Measurements from ENCODE around the gene ROBO3. TPM values are rescaled to one million over a fixed set of nuclear protein-coding genes. Genes with fewer than 3 reads are reported as not detected.

The ROBO3 gene
- polyA plus RNA-seq, 1 donor = 17.3 TPM

DNA sequence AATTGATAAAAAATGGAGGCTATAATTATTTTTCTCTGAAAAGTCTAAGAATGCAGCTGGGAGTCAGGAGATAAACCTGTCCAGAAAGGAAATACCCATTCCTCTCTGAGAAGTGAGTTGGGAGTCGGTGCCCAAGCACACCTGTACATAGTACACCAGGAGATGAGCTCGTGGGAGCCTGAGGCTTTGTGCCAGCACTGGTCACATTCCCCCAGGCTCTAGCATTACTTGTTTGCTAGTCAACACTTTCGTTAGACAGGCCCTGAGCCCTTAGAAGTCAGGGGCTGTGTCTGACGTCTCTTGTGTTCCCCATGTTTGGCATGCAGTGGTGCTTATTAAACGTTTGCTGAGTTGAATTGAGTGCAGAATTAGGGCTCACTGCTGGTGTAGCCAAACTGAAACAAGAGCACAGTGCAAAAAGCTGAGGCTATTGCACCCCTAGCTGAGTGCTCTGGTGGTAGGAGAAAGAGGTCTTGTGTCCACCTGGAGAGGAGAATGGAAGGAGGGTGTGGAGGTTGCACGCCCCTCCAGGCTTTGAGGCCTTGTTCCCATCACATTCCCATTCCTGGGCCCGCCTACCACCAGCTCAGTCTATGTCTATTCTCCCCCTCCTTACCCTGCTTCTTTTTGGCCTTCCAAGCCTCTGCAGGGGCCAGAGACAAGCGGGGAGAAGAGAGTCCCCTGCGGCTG is 25.6 kb downstream of the ROBO3 start:
- no peak overlapping the region for H3K4me3 ChIP-seq (ENCODE audit: low read length)
- WGBS (ENCODE audit: insufficient coverage, low lambda C conversion rate) = no CpG with 5 or more reads among the region's 9 CpGs
- no peak for DNase-seq

DNA sequence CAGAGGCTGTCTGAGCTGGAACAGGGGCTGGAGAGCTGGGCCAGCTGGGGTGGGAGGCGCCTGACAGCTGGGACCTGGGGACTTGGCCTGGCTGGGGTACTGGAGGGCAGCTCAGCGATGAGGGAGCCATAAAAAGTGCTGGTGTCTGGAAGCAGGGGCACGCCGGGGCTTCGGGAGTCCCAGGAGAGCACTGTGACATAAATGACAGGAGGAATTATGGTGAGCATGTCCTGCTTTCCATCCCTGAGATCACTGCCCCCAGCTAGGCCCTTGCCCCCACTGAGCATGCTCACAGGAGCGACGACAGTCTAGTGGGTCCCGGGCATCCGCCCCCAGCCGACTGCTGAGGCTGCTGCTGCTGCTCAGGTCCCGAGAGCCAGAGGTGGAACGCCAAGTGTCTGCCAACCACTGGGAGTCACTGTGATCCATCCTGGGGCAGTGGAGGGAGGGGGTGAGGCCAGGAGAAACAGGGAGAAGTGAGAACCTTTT is 26.2 kb downstream of the ROBO3 start:
- no peaks in the 10 kb centered on the region for H3K4me1 ChIP-seq (ENCODE audit: control insufficient read depth, insufficient read depth, low read length)
- no peaks in the 10 kb centered on the region for H3K9me3 ChIP-seq (ENCODE audit: control insufficient read depth, low read depth, low read length)
- H3K36me3 ChIP-seq (ENCODE audit: control insufficient read depth, insufficient read depth, low read length) = no peaks in the 10 kb centered on the region
- no peak for DNase-seq
- H3K4me3 ChIP-seq (ENCODE audit: low read length) = no peak overlapping the region
- no CpG with 5 or more reads among the region's 12 CpGs for WGBS (ENCODE audit: insufficient coverage, low lambda C conversion rate)
- peaks cover 24% of the 10 kb centered on the region for H3K27me3 ChIP-seq (ENCODE audit: control insufficient read depth, insufficient read depth, low read length)
- no peak overlapping the region for H3K27ac ChIP-seq (ENCODE audit: low read length)

More for the DNA sequence above, 25.6 kb downstream of the ROBO3 start:
- H3K4me1 ChIP-seq (ENCODE audit: control insufficient read depth, insufficient read depth, low read length) = no peaks in the 10 kb centered on the region
- H3K9me3 ChIP-seq (ENCODE audit: control insufficient read depth, low read depth, low read length) = no peaks in the 10 kb centered on the region
- H3K36me3 ChIP-seq (ENCODE audit: control insufficient read depth, insufficient read depth, low read length) = no peaks in the 10 kb centered on the region
- peaks cover 24% of the 10 kb centered on the region for H3K27me3 ChIP-seq (ENCODE audit: control insufficient read depth, insufficient read depth, low read length)
- no peak overlapping the region for H3K27ac ChIP-seq (ENCODE audit: low read length)

DNA sequence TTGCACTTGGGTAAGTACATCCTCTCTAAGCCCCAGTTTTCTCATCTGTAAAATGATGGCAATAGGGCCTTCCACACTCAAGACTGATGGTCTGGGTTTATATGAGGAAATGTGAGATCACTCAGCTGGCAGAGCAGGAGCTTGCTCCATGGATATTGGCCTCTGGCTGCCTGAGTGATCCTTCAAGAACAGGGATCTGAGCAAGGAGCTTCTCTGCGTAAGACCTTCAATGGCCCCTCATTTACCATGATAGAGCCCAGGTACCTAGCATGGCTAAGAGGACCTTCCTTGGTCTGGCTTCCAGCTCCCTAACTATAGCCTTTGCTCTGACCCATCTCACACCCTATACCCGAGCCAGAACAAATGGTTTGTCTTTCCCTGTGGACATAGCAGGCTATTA is 26.9 kb downstream of the ROBO3 start:
- H3K27ac ChIP-seq (ENCODE audit: low read length) = no peak overlapping the region

DNA sequence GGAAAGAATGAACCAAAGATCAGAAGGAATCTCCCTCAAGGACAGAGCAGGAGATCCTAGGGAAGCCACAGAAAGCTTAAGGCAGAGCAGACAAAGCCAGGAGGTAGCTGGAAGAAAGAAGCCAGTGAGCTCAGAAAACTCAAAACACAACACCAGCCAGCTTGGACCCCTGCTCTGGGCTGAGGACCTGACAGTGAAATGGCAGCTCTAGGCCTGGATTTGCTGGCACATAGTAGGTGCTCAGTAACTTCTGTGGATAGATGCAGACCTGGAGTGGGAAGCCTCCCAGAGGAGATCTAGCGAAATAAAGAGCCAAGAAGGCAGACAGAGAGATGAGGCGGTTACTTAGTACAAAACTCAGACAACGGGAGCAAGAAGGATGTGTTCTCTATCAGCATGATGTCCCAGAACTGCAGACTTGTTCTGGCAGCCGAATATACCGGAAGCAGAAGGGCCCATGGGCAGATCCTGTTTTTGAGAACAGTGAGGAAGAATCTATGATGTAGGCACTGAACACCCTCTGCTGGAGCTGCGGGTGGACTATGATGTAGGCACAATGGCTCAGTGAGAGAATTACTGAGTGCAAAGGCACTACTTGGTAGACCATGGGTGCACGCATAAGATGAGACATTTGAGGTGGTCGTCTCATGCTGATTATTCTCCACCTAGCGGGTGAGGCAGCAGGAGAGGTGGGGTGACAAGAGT is 27.7 kb downstream of the ROBO3 start:
- WGBS (ENCODE audit: insufficient coverage, low lambda C conversion rate) = 92% methylated on average over 4 of the region's 9 CpGs
- Histone ChIP-seq H3K27me3 (ENCODE audit: control insufficient read depth, insufficient read depth, low read length) (peaks cover 21% of the 10 kb centered on the region), H3K4me3 (ENCODE audit: low read length) (no peak overlapping the region), H3K27ac (ENCODE audit: low read length) (no peak overlapping the region), H3K4me1 (ENCODE audit: control insufficient read depth, insufficient read depth, low read length) (no peaks in the 10 kb centered on the region), H3K36me3 (ENCODE audit: control insufficient read depth, insufficient read depth, low read length) (no peaks in the 10 kb centered on the region), H3K9me3 (ENCODE audit: control insufficient read depth, low read depth, low read length) (no peaks in the 10 kb centered on the region)
- no peak for DNase-seq

More for the DNA sequence above, 26.9 kb downstream of the ROBO3 start:
- Histone ChIP-seq H3K4me1 (ENCODE audit: control insufficient read depth, insufficient read depth, low read length) (no peaks in the 10 kb centered on the region), H3K4me3 (ENCODE audit: low read length) (no peak overlapping the region), H3K27me3 (ENCODE audit: control insufficient read depth, insufficient read depth, low read length) (peaks cover 24% of the 10 kb centered on the region), H3K36me3 (ENCODE audit: control insufficient read depth, insufficient read depth, low read length) (no peaks in the 10 kb centered on the region), H3K9me3 (ENCODE audit: control insufficient read depth, low read depth, low read length) (no peaks in the 10 kb centered on the region)
- DNase-seq = no peak
- no CpG with 5 or more reads among the region's 2 CpGs for WGBS (ENCODE audit: insufficient coverage, low lambda C conversion rate)

DNA sequence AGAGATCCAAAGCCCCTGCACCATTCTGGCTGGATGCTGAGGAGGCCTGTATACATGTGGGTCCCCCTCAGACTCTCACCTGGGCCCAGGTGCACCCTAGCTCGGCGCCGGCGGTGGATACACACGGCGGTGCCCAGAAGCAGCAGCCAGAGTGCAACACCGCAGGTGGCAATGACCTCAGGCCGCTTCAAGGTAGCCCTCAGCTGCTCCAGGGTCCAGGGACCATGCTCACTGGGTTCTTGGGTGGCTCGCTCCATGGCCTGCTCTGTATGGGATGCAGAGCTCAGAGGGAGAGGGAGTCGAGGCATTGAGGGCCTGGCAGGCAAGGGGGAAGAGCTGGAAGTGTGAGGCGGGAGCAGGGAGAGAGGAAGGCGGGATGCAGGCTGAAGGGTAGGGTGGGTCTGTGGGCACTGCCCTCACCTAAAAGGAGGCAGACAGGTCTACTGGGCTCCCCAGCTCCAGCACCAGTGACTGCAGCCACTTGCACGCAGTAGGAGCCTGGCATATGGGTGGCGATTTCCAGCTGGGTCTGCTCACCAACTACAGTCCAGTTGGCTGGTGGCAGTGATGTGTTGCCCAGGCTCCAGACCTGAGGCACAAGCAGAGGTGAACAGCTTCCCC is 28.7 kb downstream of the ROBO3 start:
- no CpG with 5 or more reads among the region's 14 CpGs for WGBS (ENCODE audit: insufficient coverage, low lambda C conversion rate)
- H3K4me1 ChIP-seq (ENCODE audit: control insufficient read depth, insufficient read depth, low read length) = no peaks in the 10 kb centered on the region
- no peak overlapping the region for H3K27ac ChIP-seq (ENCODE audit: low read length)
- peaks cover 21% of the 10 kb centered on the region for H3K27me3 ChIP-seq (ENCODE audit: control insufficient read depth, insufficient read depth, low read length)
- H3K36me3 ChIP-seq (ENCODE audit: control insufficient read depth, insufficient read depth, low read length) = no peaks in the 10 kb centered on the region
- no peaks in the 10 kb centered on the region for H3K9me3 ChIP-seq (ENCODE audit: control insufficient read depth, low read depth, low read length)
- no peak overlapping the region for H3K4me3 ChIP-seq (ENCODE audit: low read length)
- DNase-seq = no peak

DNA sequence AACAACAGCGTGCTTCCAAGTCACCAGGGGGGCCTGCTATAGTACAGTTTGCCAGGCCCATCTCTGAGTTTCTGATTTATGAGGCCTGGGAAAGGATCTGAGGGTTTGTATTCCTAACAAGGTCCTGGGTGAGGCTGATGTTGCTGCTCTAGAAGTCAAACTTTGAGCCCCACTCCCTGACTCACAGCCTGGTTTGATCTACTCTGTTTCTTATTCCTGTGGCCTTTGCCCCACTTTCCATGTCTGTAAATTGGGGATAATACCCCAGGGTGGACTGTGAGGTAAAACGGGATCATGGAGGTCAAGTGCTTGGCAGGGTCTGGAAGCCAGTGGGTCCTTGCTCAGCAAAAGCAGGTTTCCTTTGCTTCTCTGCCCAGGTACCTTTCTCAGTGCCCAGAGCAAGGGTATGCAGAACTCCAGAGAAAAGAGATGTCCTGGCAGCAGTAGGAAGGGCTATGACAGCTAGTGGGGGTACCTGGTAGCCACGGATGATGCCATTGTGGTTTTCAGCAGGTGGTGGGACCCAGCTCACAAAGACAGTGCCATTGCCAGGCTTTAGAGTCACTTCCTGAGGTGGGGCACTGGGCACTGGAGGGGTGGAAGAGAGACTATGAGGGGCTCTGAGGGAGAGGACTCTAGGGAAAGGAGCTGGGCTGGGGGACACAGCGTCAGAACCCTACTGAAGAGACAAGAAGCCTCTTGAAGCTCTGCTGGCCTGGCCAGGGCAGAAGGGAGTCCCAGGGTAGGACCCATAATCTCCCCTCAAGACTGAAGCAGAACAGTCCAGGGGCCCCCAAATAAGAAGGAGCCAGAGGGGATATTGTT is 29.6 kb downstream of the ROBO3 start:
- H3K9me3 ChIP-seq (ENCODE audit: control insufficient read depth, low read depth, low read length) = no peaks in the 10 kb centered on the region
- H3K4me3 ChIP-seq (ENCODE audit: low read length) = no peak overlapping the region
- H3K27ac ChIP-seq (ENCODE audit: low read length) = no peak overlapping the region

DNA sequence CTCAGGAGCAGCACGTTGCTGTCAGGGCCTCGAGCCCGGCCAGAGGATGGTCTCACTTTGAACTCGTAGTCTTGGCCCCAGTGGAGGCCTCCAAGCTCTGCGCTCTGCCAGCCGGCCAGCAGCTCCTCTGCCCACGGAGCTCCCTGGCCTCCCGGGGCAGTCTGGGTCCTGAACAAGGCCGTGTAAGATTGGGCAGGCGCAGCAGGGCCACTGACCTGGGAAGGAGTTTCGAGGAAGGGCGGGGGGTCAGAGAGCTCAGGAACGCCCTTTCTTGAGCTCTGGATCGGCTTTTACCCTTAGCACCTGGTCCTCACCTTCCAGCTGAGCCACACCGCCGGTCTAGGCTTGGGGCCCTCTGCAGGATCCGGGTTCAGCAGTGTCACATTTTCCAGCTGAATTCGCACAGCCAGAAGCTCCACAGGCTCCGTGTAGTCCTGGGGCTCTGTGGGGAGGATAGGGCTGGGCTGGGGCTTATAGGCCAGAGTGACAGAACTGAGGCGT is 30.3 kb downstream of the ROBO3 start:
- Histone ChIP-seq H3K9me3 (ENCODE audit: control insufficient read depth, low read depth, low read length) (no peaks in the 10 kb centered on the region), H3K27me3 (ENCODE audit: control insufficient read depth, insufficient read depth, low read length) (peaks cover 33% of the 10 kb centered on the region), H3K4me1 (ENCODE audit: control insufficient read depth, insufficient read depth, low read length) (no peaks in the 10 kb centered on the region), H3K4me3 (ENCODE audit: low read length) (no peak overlapping the region), H3K36me3 (ENCODE audit: control insufficient read depth, insufficient read depth, low read length) (no peaks in the 10 kb centered on the region), H3K27ac (ENCODE audit: low read length) (no peak overlapping the region)
- DNase-seq = no peak
- WGBS (ENCODE audit: insufficient coverage, low lambda C conversion rate) = no CpG with 5 or more reads among the region's 20 CpGs

More for the DNA sequence above, 29.6 kb downstream of the ROBO3 start:
- H3K36me3 ChIP-seq (ENCODE audit: control insufficient read depth, insufficient read depth, low read length) = no peaks in the 10 kb centered on the region
- no CpG with 5 or more reads among the region's 4 CpGs for WGBS (ENCODE audit: insufficient coverage, low lambda C conversion rate)
- DNase-seq = no peak
- no peaks in the 10 kb centered on the region for H3K4me1 ChIP-seq (ENCODE audit: control insufficient read depth, insufficient read depth, low read length)
- peaks cover 27% of the 10 kb centered on the region for H3K27me3 ChIP-seq (ENCODE audit: control insufficient read depth, insufficient read depth, low read length)

DNA sequence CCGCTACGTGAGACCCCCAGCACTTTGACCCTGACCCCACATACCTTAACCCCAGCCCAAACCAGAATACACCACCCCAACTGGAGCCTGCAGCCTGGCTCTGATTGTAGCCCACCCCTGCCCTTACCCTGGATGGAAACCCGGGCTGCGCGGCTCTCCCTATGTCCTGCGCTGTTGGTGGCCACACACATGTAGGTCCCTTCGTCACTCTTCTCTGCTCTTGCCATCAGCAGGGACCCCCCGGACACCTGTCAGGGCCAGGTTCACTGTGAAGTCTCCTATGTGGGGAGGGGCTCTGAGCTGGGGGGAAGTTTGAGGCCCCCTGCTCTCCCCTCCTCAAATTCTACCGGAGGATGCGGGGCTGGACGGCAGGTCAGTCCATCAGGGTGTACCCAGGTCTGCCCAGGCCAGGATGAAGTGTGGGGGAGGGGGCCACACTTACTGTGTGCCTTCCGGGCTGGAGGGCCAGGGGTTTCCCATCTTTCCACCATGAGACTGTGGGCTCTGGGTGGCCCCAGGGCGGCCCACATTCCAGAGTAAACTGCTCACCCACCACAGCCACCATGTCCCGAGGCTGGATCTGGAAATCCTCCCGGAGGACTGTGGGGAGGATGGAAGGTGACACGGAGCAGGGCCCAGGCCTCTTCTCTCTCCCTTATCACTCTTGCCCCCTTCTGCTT is 31.0 kb downstream of the ROBO3 start:
- no peak for DNase-seq
- Histone ChIP-seq H3K27me3 (ENCODE audit: control insufficient read depth, insufficient read depth, low read length) (peaks cover 36% of the 10 kb centered on the region), H3K36me3 (ENCODE audit: control insufficient read depth, insufficient read depth, low read length) (no peaks in the 10 kb centered on the region), H3K9me3 (ENCODE audit: control insufficient read depth, low read depth, low read length) (no peaks in the 10 kb centered on the region), H3K4me3 (ENCODE audit: low read length) (peak overlapping the region; percentile 4), H3K27ac (ENCODE audit: low read length) (no peak overlapping the region), H3K4me1 (ENCODE audit: control insufficient read depth, insufficient read depth, low read length) (no peaks in the 10 kb centered on the region)
- WGBS (ENCODE audit: insufficient coverage, low lambda C conversion rate) = no CpG with 5 or more reads among the region's 16 CpGs

DNA sequence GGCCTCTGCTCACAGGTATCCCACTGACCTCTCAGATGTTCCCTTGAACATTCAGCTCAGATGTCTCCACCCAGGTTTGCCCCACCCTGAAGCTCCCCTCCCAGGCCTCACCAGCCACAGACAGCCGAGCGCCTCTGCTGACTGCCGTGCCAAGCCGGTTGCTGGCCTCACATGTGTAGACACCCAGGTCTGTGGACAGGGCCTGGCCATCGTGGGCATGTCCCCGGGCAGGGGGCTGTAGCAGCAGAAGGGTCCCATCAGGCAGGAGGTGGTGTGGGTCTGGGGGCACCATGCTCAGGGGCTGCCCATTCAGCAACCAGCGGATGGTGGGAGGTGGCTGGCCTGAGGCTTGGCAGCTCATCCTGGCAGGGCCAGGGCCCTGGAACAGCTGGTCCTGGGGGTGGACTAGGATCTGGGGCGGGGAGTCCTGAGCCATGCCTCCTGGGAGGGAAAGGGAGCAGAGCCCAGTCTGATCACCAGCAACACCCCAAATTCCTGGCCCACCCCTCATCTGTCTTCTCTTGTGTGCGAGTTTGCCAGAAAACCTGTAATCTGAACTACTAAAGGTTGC is 31.7 kb downstream of the ROBO3 start:
- Histone ChIP-seq H3K27ac (ENCODE audit: low read length) (no peak overlapping the region), H3K36me3 (ENCODE audit: control insufficient read depth, insufficient read depth, low read length) (no peaks in the 10 kb centered on the region), H3K9me3 (ENCODE audit: control insufficient read depth, low read depth, low read length) (no peaks in the 10 kb centered on the region), H3K4me1 (ENCODE audit: control insufficient read depth, insufficient read depth, low read length) (no peaks in the 10 kb centered on the region), H3K27me3 (ENCODE audit: control insufficient read depth, insufficient read depth, low read length) (peaks cover 39% of the 10 kb centered on the region), H3K4me3 (ENCODE audit: low read length) (no peak overlapping the region)
- DNase-seq = no peak
- WGBS (ENCODE audit: insufficient coverage, low lambda C conversion rate) = no CpG with 5 or more reads among the region's 9 CpGs
